Breast epithelium (tissue), 3 donors: ENCODE data around the gene DBH.

Experiments
- CTCF ChIP-seq, 3 donors: fragments of 450-650 bp; IDR thresholded peaks; one replicate each; pipeline ENCODE4 v1.5.1; 2016 to 2017; ENCODE audit warnings: antibody characterized with exemption in 3 of 3, mild to moderate bottlenecking in 3 of 3, moderate library complexity in 3 of 3
- POLR2AphosphoS5 ChIP-seq, 3 donors: sonication (generic); formaldehyde crosslinking; IDR thresholded peaks; one replicate each; pipeline ENCODE4 v1.6.1; 2017; ENCODE audit warnings: antibody characterized with exemption in 3 of 3

- TF ChIP-seq POLR2AphosphoS5 (IDR thresholded peaks at IDR 0.05) (no peak), CTCF (IDR thresholded peaks at IDR 0.05) (no peak)
Observed at GRCh38 chr9:133641396-133641655, 5.2 kb downstream of the DBH start.
